Thyroid gland (tissue), 4 donors: Measurements from ENCODE around the gene ANKHD1.

Source experiments
- POLR2A ChIP-seq, 2 donors: fragments of 450-650 bp; IDR thresholded peaks; one replicate each; pipeline ENCODE4 v1.6.1; 2017; ENCODE audit warnings: antibody characterized with exemption in 2 of 2, mild to moderate bottlenecking in 2 of 2, moderate library complexity in 1 of 2
- TF ChIP-seq, protein P1 (sequence below), 6 experiments: fragments of 200-600 bp in 3 of 6; fragments of 450-650 bp in 3 of 6; sonication (generic) in 3 of 6; IDR thresholded peaks; one replicate each; pipeline ENCODE4 v1.5.1; 2016 to 2019; ENCODE audit warnings: antibody characterized with exemption in 6 of 6, mild to moderate bottlenecking in 2 of 6, inconsistent platforms in 1 of 6, moderate library complexity in 1 of 6

DNA sequence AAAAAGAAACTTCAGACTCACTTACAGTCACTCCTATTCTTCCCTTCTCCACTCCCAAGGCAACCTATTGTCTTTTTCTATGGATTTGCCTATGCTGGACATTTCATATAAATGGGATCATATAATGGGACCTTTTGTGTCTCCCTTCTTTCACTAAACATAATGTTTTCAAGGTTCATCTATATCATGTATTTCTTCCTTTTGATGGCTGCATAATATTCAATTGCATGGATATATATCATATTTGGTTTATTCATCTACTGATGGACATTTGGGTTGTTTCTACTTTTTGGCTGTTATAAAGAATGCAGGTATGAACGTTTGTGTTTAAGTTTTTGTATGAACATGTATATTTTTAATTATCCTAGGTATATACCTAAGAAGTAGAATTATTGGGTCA, 30.6 kb downstream of the ANKHD1 start:
- TF ChIP-seq, protein P1, sequence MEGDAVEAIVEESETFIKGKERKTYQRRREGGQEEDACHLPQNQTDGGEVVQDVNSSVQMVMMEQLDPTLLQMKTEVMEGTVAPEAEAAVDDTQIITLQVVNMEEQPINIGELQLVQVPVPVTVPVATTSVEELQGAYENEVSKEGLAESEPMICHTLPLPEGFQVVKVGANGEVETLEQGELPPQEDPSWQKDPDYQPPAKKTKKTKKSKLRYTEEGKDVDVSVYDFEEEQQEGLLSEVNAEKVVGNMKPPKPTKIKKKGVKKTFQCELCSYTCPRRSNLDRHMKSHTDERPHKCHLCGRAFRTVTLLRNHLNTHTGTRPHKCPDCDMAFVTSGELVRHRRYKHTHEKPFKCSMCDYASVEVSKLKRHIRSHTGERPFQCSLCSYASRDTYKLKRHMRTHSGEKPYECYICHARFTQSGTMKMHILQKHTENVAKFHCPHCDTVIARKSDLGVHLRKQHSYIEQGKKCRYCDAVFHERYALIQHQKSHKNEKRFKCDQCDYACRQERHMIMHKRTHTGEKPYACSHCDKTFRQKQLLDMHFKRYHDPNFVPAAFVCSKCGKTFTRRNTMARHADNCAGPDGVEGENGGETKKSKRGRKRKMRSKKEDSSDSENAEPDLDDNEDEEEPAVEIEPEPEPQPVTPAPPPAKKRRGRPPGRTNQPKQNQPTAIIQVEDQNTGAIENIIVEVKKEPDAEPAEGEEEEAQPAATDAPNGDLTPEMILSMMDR (IDR thresholded peaks at IDR 0.05), result no peak
- TF ChIP-seq POLR2A (IDR thresholded peaks at IDR 0.05), result no peak
